GM21390 (cell line): ENCODE data around the gene KCNMB2.
A peak's percentile ranks its signal among the peaks of the same experiment; 100 is the strongest.

Experiments
- ATAC-seq: cut with Tn5 transposase; IDR thresholded peaks from one replicate; pipeline ENCODE4 v1.9.1; 2021; ENCODE audit not compliant: unreplicated experiment

KCNMB2 gene

DNA sequence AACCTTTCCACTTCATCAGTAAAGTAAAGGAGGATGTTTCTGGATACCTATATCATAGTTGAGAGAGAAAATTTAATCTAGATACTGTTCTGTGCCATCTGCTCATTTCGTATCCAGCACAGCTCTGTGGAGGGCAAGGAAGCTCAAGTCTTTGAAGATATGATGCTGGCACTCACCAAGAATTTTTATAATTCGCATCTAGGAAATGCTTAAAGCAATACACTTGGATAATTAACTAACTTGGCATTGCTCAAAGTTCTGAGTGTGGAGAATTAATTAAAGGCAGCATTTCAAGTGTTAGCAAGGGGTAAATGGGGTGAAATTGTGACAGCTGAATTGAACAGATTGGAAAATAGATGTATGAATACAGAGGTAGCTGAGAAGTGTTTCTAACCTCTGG, 213.2 kb downstream of the KCNMB2 start:
- ATAC-seq, result no peak

DNA sequence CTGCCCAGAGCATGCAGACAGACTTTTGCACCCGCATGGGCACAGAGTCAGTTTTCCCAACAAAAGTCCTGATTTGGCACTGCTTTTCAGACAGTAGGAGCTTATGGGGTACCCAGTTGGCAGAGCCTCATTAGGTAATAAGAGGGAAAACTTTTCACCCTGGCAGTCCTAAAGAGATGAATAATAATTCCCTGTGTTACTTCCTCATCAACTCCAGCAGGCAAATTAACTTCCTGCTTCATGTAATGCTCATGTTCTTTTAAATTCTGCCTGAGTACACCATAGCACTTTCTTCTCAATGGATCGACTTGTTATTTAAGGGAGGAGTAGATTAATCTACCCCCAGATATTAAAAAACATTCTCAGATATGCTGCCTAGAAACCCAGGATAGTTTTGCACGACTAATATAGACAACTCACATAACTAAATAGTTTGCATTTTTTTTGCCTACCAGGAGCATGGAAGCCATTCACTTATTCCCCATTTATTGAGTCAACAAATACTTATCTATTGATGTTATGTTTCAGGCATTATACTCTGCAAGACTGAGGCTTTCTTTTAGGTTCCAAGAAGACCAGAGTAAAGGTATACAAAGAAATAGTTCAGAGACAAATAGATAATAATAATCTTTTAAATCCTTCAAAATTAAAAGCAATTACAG, 214.5 kb downstream of the KCNMB2 start:
- ATAC-seq, result no peak

DNA sequence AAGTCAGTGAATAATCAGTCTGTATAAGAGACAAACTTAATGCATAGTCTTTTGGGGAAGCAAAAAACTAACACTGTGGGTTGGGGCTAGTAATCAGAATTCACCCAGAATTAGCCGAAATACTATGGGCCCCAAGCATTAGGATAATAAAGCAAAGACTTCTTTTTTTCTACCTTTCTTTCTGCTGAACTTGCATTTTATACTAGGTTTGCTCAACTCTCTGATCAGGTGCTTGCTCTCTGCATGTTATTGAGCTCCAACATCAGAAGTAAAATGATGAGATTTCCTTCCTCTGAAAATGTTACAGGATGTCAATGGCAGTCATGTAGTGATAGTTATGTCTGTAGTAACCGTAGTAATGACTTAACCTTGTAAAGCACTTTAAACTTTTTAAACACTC, 216.6 kb downstream of the KCNMB2 start:
- ATAC-seq, result no peak

DNA sequence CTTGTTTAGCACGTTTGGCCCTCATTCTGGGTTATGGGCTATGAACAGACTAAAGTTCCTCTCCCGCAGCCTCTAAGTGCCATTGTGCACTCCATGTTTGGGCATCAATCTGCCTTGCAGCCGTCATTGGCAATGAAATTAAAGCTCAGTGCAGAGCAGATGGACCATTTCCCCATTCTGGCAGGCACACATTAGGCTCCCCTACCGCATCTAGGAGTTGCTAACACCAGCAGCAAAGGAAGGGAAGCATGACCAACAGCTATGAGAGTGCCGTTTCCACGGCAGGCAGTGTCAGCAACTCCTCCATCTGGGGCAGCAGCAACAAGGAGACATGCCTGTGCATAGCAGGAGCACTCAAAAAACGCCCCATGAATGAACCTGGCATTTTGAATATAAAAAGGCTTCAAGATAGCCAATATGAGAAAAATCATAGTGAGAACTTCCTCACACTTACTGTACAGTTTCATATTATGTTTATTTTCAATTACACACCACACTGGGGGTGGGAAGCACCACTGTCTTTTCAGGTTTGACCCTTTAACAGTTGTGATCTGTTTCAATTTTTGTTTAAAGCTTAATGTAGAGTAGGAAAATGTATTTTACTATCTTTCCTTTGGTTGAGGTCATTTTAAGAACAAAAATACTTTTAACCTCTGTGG, 218.7 kb downstream of the KCNMB2 start:
- no peak for ATAC-seq

DNA sequence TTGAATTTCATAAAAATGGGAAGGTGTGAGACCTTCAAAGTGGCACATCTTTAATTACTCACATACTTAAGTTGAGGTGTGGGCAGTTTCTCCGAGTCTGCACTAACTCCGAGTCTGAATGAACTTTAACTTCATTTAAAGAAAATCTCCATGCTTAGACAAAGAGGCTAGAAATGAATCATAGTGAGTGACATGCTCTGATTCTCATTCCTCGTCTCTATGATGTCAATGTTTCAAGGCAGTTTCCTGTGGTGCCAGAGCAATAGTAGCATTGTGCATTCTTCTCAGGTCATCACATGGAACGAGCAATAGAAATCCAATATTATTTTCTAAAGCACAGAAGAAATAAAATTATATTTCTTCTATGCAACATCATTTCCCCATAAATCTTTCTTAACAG, 224.8 kb downstream of the KCNMB2 start:
- ATAC-seq, result no peak

DNA sequence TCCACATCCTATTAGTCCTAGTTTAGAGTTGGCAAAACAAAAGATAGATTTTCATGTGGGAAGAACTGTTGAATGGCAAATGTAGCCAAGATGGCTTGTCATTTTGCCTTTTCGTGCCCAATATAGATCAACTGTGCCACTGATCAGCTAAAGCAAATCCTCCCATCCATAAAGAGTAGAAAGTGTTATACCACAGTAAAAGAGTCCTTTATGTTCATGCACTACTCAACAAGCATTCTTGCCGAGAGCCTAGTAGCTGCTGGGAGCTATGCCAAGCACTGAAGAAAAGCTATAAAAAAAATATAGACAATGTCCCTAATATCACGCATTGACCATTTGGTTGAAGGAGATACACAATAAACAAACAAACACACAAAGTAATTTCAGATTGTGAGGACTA, 225.2 kb downstream of the KCNMB2 start:
- no peak for ATAC-seq

DNA sequence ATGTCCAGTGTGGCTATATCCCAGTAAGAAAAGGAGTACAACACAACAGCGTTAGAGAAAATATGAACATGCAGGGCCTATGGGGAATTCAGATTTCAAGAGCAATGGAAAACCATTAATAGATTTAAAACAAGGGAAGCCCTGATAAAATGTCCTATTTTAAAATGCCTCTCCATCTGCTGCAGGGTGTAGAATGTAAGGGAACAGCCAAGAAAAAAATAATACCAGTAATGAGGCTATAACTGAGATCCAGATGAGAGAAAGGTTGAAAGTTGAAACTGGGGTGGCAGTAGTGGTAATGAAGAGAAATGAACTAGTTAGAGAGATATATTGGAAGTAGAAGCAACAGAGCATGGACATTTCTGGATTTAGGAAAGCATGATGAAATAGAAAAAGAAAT, 226.1 kb downstream of the KCNMB2 start:
- no peak for ATAC-seq

DNA sequence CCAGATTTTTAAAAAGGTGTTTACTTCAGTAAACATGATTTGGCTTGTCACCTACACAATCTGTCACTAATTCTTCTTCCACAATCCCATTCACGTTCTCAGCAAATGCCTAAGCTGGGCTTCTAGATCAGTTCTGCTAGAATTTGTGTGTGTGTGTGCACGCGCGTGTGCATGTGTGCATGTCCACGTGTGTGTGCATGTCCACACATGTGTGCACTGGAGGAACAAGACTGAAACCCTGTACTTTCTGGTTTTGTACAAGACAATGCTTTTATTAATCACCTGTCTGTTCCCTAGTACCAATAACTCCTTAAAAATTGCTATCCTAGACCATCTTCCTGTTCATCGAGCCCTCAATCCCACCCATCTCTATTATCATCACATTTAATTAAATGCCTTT, 229.2 kb downstream of the KCNMB2 start:
- no peak for ATAC-seq

DNA sequence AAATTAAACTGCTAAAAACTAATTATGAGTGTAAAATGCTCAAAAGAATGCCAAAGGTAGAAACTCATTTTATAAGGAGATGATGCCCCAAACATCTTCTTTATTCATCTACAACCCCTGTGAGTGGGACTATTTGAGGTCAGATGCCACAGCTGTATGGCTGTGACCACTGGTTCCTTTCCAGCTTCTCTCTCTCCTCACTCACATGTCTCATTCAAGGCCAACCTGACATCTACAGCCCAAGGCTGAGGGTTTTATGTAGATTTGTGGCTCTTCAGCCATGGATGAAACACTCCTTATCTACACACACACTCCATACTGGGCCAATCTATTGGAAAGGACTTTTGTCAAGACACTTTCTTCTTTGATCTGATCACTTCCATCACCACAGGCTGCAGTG, 231.3 kb downstream of the KCNMB2 start:
- no peak for ATAC-seq

DNA sequence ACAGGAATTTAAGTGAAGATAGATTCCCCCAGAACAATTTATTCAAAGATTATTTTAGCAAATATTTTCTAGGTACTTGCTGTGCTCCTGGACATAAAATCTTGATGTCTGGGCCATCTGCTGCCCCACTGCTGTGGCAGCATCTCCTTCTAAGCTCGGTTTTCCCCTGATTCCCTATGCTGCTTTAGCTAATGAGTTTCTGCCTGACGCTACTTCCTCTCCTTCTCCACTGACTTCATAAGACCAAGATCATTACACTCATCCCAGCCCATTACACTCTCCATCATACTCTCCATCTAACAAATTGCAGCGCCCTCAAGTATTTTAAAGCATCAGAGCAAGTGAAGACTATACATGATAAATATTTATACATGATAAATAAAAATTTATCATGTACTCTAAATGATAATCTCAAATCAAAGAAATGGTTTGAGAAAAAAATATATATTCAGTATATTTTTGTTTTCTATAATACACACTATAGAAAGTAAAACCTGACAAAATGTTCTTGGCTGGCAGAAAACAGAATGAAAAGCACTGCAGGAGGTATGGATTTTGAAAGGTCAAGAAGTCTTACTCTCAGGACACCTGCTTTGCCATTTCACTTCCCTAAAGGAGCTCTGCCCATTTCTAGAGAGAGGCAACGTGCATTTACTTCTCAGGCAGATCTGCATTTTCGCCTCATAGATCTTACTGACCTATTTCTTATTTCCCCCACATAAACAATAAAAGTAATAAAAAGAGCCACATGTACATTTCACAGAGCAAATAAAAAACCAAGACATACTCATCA, 232.0 kb downstream of the KCNMB2 start:
- peak; percentile 84 for ATAC-seq

DNA sequence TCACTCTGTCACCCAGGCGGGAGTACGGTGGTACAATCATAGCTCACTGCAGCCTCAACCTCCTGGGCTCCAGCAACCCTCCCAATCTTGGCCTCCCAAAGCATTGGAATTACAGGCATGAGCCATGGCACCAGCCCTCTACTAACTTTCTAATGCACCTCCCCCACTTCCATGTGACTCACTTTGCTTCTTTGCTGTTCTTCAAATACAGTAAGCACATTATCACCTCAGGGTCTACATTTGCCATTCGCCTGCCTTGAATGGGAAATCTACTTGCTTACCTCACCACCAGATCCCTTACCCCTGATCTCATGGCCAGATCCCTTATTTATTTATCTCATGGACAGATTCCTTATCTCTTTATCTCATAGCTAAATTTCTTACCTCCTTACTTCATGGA, 235.3 kb downstream of the KCNMB2 start:
- no peak for ATAC-seq

DNA sequence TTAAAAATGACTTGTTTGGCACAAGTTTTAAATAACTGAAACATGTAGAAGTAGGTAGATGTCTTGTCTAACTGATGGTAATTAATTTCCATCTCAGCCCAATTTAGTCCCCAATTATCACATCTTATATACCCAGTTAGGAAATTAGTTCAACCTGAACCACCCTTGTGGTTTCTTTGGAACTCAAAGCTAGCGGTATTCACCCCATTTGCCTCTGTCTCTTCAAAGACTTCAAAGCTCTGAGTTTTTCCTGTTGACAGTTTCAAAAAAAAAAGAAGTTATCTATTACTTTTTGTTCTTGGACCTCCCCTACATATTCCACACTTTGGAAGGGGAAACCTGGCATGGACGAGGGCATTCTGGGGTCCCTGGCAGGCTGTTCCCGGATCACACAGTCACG, 236.5 kb downstream of the KCNMB2 start:
- ATAC-seq, result no peak

DNA sequence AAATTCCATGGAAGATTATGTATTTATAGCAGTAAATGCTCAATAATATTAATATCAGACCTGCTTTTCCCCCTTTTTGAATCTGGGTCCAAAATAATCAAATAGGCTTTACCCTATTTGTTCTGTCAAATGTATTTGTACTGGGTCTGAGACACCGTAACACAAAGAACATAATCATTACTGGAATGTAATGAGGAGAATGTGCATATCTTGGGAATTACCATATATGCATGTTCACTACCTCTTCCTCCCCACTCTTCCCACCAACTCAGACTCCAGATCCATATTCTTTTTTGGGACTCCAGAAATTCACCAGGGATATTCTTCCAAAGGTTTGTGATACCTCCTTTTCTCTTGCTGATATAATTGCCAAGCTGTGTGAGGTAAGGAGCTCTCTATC, 237.1 kb downstream of the KCNMB2 start:
- ATAC-seq, result no peak

DNA sequence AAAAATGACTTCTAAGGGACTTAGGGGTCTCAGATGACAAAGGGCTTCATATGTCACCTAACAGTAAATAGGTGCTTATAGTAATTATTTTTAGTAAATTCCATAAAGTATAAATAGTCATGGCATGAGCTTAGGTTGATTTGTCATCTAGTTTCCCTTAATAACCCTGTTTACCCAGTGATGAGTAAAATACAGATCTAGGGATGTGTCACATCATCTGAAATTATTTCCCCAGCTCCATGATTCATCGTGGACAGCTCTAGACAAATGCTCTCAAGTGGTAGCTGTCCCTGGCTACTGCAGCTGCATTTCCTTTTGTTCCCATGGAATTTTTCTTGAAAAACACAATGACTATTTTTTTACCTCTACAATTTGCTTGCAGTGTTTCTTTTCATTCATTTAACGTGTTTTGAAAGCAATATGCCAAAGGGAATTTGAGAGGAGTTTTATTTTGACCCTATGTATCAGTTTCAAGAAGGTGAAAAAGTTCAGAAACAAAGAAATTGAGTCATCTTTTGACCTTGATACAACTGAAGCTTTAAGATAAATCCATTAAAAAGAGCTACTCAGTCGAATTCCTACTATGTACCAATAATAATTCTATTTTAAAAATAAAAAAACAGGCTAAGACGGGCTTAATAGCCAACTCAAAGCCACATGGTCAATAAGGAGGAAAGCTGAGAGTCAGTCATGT, 241.6 kb downstream of the KCNMB2 start:
- no peak for ATAC-seq

DNA sequence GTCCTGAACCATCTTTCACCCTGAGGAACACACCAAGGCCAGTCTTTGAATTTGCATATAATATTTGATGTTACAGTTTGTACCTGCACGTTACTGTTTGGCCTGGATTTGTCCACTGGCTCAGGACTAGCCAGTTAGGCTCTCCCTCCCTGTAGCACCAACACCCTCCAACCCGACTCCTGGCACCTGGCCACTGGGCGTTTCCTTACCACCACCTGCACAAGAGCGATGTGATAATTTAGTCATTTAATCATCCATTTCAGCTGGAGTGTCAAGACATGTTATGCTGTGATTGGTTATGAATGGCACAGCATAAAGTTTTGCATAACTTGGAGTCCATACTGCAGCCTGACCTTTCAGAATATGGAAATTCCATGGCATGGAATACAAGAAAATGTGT, 242.4 kb downstream of the KCNMB2 start:
- no peak for ATAC-seq

DNA sequence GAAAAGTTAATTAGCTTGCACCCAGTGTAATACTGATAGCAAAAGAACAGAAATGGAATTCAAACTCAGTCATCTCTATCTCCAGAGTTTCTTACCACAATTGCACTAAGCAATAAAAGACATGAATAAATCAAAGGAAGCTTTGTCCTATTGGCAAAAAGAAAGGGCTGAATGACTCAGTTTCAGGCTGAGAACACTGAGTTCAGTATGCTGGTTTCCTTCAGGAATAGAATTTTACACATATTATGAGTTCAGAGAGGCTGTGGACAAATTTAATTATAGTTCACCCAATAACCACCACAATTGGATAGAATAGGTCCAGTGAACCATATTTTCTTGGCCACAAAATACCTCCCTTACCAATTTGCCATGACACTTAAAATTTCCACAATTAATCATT, 249.7 kb downstream of the KCNMB2 start:
- ATAC-seq, result no peak

DNA sequence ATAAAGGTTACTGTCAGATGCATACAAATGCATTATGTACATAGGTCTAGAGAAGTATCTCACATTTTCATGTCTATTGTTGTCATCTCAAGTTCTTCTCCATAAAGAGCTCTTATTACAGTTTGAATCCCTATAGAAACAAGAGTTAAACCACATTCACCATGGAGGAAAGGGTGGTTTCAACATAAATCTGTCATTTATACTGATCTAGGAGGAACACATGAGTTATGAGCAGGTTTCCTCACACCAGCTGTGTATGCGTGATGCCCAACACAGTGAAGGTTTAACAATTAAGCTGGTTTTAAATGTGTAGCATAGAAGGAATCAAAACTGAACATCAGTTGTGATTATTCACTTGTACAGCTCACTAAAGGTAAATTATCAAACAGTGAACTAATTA, 251.7 kb downstream of the KCNMB2 start:
- ATAC-seq, result no peak

DNA sequence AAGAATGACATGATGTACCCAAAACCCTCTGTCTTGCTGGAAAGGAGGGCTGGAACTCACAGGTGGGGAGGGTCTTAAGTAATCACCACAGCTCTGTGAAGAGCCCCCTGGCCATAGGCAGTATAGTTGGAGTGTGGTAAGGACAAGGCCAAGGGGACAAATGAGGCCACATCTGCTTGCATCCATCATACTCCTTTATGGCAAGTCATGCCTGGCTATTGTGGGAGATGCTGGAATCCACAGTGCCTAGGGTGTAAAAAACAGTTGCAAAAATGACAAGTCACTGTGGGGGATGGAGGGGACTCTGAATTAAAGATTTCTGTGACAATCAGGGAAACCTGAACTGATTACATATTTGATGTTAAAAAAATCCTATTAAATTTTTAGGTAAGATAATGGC, 258.5 kb downstream of the KCNMB2 start:
- no peak for ATAC-seq

DNA sequence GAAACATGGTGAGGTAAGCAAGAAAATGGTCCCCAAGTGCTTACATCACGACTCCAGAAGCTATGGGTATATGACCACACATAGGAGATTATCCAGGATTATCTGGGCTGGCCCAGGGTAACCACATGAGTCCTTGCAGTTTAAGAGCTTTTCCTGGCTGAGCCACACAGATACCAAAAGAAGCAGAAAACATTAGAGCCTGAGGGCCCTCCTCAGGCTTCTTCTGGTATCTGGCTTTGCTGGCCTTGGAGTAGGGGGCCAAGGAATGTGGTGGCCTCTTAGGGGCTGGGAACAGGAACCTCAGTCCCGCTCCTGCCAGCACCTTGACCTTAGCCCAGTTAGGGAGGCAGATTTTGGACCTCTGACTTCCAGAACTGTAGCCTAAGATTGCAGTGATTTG, 259.1 kb downstream of the KCNMB2 start:
- ATAC-seq, result no peak

DNA sequence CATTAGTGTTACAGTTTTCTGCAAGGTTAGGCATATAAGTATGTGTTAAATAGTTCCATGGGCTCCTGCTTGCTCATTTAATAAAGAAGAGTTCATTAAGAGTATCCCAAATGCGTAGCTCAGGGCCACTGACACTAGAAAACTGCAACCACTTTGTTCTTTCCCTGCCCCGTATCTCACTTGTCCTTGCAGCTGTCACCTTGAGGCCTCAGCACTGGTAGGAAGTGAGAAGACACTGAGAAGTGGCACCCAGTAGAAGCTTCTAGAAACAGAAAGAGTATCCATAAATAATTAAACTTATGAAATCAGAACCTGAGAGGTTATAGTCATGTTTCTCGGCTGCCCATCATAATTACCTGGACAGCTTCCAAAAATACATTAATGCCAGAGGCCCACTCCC, 266.0 kb downstream of the KCNMB2 start:
- ATAC-seq, result peak; percentile 46

DNA sequence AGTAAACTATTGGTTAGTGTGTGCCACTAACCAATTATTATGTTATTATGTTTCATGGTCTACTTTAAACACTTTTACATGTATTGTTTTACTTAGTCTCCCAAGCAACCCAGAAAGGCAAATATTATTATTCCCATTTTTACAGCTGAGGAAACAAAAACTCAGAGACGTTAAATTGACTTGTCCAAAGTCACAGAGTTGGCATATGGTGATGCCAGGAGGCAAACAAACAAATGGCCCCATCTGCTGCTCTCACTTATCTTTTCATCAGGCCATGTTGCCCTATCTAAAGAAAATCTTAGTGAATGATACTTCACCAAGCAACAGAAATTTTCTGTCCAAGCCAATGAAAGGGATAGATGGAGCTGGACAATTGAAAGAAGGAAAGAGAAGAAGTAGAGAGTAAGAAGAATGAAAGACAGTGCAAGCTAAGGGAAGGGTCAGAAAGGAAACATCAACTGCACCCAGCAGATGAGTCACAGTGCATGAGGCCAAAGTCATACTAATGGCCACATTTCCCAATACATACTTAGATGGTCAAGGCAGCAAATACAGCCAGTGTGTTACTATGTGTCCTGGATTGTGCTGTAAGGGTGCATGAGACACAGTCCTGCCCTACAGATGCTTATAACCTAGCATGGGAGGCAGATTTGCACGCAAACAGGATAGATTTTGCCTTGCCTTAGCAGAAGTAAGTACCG, 266.9 kb downstream of the KCNMB2 start:
- no peak for ATAC-seq
